Heart left ventricle (tissue), 16 donors: ENCODE measurements around the gene PNPLA1. TPM values are rescaled to one million over a fixed set of nuclear protein-coding genes. Genes with fewer than 3 reads are reported as not detected.

Experiments used
- ATAC-seq, 4 donors: fragments of 200-7000 bp; cut with Tn5 transposase; one replicate each; pipeline ENCODE4 v1.9.1; 2020 to 2022; ENCODE audit warnings: moderate library complexity in 4 of 4, mild to moderate bottlenecking in 3 of 4, moderate number of reproducible peaks in 1 of 4
- DNase-seq, 5 donors: peaks; one replicate each; pipeline ENCODE4 v3.0.0-alpha.2; 2020
- H3K27ac ChIP-seq, 12 donors: fragments of 200-600 bp; sonication (generic) in 4 of 12; one replicate each; pipeline versions ENCODE4 v1.5.0 to v1.8.0; 2016 to 2022; ENCODE audit warnings: mild to moderate bottlenecking in 2 of 12
- H3K27me3 ChIP-seq, 9 donors: fragments of 200-600 bp; sonication (generic) in 2 of 9; one replicate each; pipeline versions ENCODE4 v1.5.1 to v1.8.0; 2016 to 2022; ENCODE audit warnings: mild to moderate bottlenecking in 3 of 9
- H3K36me3 ChIP-seq, 9 donors: fragments of 200-600 bp; sonication (generic) in 2 of 9; one replicate each; pipeline versions ENCODE4 v1.5.0 to v1.8.0; 2018 to 2022; ENCODE audit warnings: mild to moderate bottlenecking in 2 of 9
- H3K4me1 ChIP-seq, 12 donors: fragments of 200-600 bp; sonication (generic) in 4 of 12; one replicate each; pipeline versions ENCODE4 v1.5.0 to v1.8.0; 2016 to 2022; ENCODE audit warnings: mild to moderate bottlenecking in 3 of 12
- H3K4me3 ChIP-seq, 12 donors: fragments of 200-600 bp; sonication (generic) in 4 of 12; one replicate each; pipeline versions ENCODE4 v1.5.0 to v1.8.0; 2017 to 2022; ENCODE audit warnings: mild to moderate bottlenecking in 9 of 12, moderate library complexity in 4 of 12
- H3K9me3 ChIP-seq, 12 donors: fragments of 200-600 bp; sonication (generic) in 4 of 12; one replicate each; pipeline versions ENCODE4 v1.5.0 to v1.8.0; 2016 to 2022; ENCODE audit warnings: mild to moderate bottlenecking in 1 of 12
- POLR2A ChIP-seq, 2 donors: fragments of 450-650 bp; IDR thresholded peaks; one replicate each; pipeline ENCODE4 v1.6.1; 2017; ENCODE audit warnings: antibody characterized with exemption in 2 of 2, mild to moderate bottlenecking in 2 of 2, moderate library complexity in 2 of 2
- WGBS, 4 donors: extraction: QIAGEN DNeasy Blood & Tissue Kit in 2 of 4; methylation state at CpG; one replicate each; pipeline versions ENCODE4 v1.1.5 to v1.1.7; 2013 to 2018; 5-methylcytosine and 5-hydroxymethylcytosine counted together
- intact Hi-C, 10 donors: fragments of 100-400 bp; cut with DNase I; formaldehyde crosslinking; loops; one replicate each; pipeline versions ENCODE4 v1.11.1 to v1.14.2; 2022
- polyA plus RNA-seq, 2 donors: library from polyadenylated mRNA; stranded (reverse); fragments of 200-250 nt; gene quantifications; one replicate each; pipeline ENCODE4 v1.2.3, GENCODE V29; 2013
- total RNA-seq, 9 donors: library from RNA; depleted of rRNA in 2 of 9; stranded (reverse); fragments of >200 nt in 2 of 9; fragmentation: NEBNext Ultra II Directional in 3 of 9; extraction: Animal tissue kit (Norgen Biotek cat#: 25700) in 3 of 9; gene quantifications; one replicate each; pipeline versions ENCODE4 v1.1.0 to v1.2.4, GENCODE V29; 2016 to 2023
- TF ChIP-seq, protein P1 (sequence below), 12 donors: fragments of 200-600 bp; sonication (generic) in 4 of 12; IDR thresholded peaks; one replicate each; pipeline versions ENCODE4 v1.5.0 to v1.8.0; 2018 to 2022; ENCODE audit warnings: antibody characterized with exemption in 12 of 12, mild to moderate bottlenecking in 5 of 12
- donor health status: ischemic (EF 13 %, LVEDD 7.1; RV severe dilation, severe dysfunction).
- donor health status: healthy with polysubstance abuse.
- donor health status: DM: no; HTN: yes; CAD: no.
- donor health status: DM: no; HTN: no; CAD: no.
- donor health status: ischemic (EF 25% LVEDD 6.9; RV normal size, moderate dysfunction).
- donor health status: ischemic (EF 25% LVEDD 5.7; RV mildly dilated, moderate dysfunction).
- donor health status: healthy.
- donor health status: DM: yes; HTN: yes; CAD: no.
- donor health status: ischemic (EF 35%, LVEDD 5.7; RV mildly dilated, moderate dysfunction).
- donor health status: nonischemic (EF 11% LVEDD 7.7; RV severe dilation, severe dysfunction).
- donor health status: DM: yes; HTN: yes; CAD: no.
- donor health status: PGD.
- donor health status: ischemic (EF 29% LVEDD 5.4; RV normal size, mild dysfunction).
- donor health status: nonischemic (EF 23%, LVEDD 6.1; RV moderate dilation, normal function).

PNPLA1 gene
- total and polyA plus RNA-seq, 11 donors = 0.06 to 0.41 TPM; not detected in 9

DNA sequence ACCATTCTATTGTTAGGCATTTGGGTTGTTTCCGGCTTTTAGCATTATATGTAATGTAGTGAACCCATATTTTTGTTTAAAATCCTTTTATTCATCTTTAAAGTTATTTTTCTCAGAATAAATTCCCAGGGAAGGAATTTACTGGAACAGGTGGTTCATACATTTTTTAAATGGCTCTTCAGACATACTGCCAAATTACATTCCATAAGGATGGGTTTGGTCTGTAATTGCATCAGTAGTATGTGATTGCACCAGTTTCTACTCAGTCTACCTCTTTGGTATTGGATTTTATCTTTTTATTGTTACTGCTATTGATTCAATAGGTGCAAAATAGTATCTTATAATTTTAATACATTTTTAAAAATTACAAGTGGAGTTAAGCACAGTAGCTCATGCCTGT lies 46.2 kb upstream of the PNPLA1 start:
- 95 to 100% (median 96%) methylated on average over 1 of the region's 1 CpG for WGBS, 4 donors
- H3K27ac ChIP-seq = no peak overlapping the region
- DNase-seq (no peak), ATAC-seq (no peak)
- no peaks in the 10 kb centered on the region for H3K9me3 ChIP-seq
- no peak overlapping the region for H3K4me3 ChIP-seq
- intact Hi-C loops = no loop called here
- peaks cover 0 to 99% (median 91%) of the 10 kb centered on the region in 9 donors for H3K36me3 ChIP-seq
- H3K4me1 ChIP-seq = peaks cover 0 to 8% (median 0%) of the 10 kb centered on the region in 12 donors
- H3K27me3 ChIP-seq = no peaks in the 10 kb centered on the region
- no peak for TF ChIP-seq POLR2A (IDR thresholded peaks at IDR 0.05)
- TF ChIP-seq, protein P1, sequence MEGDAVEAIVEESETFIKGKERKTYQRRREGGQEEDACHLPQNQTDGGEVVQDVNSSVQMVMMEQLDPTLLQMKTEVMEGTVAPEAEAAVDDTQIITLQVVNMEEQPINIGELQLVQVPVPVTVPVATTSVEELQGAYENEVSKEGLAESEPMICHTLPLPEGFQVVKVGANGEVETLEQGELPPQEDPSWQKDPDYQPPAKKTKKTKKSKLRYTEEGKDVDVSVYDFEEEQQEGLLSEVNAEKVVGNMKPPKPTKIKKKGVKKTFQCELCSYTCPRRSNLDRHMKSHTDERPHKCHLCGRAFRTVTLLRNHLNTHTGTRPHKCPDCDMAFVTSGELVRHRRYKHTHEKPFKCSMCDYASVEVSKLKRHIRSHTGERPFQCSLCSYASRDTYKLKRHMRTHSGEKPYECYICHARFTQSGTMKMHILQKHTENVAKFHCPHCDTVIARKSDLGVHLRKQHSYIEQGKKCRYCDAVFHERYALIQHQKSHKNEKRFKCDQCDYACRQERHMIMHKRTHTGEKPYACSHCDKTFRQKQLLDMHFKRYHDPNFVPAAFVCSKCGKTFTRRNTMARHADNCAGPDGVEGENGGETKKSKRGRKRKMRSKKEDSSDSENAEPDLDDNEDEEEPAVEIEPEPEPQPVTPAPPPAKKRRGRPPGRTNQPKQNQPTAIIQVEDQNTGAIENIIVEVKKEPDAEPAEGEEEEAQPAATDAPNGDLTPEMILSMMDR (IDR thresholded peaks at IDR 0.05) = no peak

DNA sequence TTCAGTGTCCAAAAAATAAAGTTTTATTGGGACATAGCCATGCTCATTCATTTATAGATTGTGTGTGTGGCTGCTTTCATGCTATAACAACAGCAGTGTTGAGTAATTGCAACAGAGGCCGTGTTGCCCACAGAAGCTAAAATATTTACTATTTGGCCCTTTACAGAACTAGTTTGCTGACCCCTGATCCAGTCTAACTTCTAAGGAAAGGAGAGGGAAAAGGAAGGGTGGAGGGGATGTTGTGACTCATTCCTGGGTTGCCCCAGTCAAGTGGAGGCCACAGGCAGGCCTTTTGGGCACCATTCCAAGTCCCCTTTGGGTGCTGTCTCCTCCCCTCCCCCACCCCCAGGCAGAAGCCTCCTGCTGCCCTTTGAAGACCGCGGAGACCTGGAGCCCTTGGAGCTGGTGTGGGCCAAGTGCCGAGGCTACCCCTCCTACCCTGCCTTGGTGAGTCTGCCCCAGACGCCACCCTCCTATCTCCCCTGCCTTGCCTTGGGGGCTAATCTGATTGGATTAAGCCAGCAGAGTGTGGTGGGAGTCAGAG lies 44.9 kb upstream of the PNPLA1 start:
- no peak for DNase-seq
- no peak overlapping the region for H3K27ac ChIP-seq
- intact Hi-C loops = no loop called here
- peak in 2 of 4 donors; percentile 18 to 26 for ATAC-seq
- TF ChIP-seq, protein P1 (IDR thresholded peaks at IDR 0.05) = no peak
- no peak for TF ChIP-seq POLR2A (IDR thresholded peaks at IDR 0.05)
- no peaks in the 10 kb centered on the region for H3K27me3 ChIP-seq
- peaks cover 0 to 8% (median 0%) of the 10 kb centered on the region in 12 donors for H3K4me1 ChIP-seq
- no peaks in the 10 kb centered on the region for H3K9me3 ChIP-seq
- H3K36me3 ChIP-seq = peaks cover 0 to 99% (median 91%) of the 10 kb centered on the region in 9 donors
- no peak overlapping the region for H3K4me3 ChIP-seq
- WGBS, 4 donors = 75 to 90% (median 80%) methylated on average over 5 of the region's 5 CpGs

DNA sequence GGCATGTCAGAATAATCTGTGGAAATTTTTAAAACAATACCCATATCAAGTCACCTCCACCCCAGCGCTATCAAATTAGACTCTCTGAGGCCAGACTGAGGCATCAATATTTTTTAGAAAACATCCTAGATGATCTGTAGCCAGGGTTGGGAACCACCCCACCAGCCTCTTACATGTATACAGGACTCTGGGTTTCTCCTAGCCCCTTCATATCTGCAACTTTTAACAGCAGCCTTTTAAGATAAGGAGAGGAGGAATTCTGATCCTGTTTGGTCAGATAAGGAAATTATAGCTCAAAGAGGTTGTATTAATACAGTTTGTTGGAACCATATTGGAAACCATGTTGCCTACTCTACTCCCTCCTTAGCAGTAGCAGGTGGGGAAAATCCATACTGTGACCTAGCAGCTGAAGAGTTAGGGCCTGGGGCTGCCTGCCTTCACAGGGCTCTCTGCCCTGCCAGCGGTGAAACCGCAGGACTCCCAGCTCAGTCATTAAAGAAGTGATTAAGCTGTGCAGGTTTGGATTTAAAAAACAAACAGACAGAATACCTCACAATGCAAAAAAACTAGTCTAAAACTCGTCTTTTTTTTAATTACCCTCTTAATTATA lies 43.3 kb upstream of the PNPLA1 start:
- ATAC-seq (no peak), DNase-seq (no peak)
- intact Hi-C loops = no loop called here
- Histone ChIP-seq H3K27ac (no peak overlapping the region), H3K4me1 (peaks cover 0 to 8% (median 0%) of the 10 kb centered on the region in 12 donors), H3K4me3 (no peak overlapping the region), H3K9me3 (no peaks in the 10 kb centered on the region), H3K27me3 (no peaks in the 10 kb centered on the region), H3K36me3 (peaks cover 0 to 100% (median 96%) of the 10 kb centered on the region in 9 donors)
- WGBS, 4 donors = 92 to 95% (median 95%) methylated on average over 4 of the region's 4 CpGs
- TF ChIP-seq, protein P1 (IDR thresholded peaks at IDR 0.05) = no peak
- no peak for TF ChIP-seq POLR2A (IDR thresholded peaks at IDR 0.05)

DNA sequence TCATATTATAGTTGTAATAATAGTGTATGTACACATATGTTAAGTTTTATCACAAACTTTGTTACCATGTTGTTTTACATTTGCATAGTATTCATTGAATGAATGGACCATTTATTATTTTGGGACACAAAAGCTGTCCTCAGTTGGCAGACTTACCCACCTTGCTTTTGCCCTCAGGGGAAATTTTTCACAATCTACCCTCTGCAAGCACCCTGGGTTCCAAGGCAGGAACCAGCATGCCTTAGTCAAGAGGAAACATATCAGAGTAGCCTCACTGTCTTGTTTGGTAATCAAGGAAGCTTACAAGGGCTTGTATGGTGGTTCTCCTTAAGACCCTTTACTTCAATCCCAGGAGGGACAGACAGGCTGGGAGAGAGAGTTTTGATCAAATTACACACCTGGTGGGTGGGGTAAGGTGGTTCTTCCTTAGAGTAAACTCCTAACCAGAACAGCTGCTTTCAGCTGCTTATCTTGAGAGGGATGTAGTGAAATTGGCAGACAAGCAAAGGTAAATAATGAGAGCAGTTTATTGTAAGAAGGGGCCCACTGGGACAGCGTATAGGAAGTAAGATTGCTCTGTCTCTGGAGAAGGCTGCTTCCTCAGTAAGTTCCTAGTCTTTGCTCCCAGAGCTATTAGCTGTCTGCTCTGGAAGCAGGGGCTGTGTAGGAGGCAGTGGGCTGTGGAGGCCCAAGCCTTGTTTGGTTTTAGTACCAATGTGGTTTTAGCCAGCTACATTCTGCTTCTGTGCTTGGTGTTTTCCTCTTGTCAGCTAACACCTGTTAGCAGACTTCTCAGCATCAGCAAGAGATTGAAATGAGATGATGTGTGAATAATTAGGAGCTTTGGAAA lies 42.3 kb upstream of the PNPLA1 start:
- Histone ChIP-seq H3K36me3 (peaks cover 0 to 100% (median 94%) of the 10 kb centered on the region in 9 donors), H3K27me3 (no peaks in the 10 kb centered on the region), H3K9me3 (no peaks in the 10 kb centered on the region), H3K4me1 (peaks cover 0 to 8% (median 0%) of the 10 kb centered on the region in 12 donors), H3K27ac (no peak overlapping the region), H3K4me3 (no peak overlapping the region)
- no peak for DNase-seq
- TF ChIP-seq POLR2A (IDR thresholded peaks at IDR 0.05) = no peak
- TF ChIP-seq, protein P1 (IDR thresholded peaks at IDR 0.05) = no peak
- intact Hi-C loops = no loop called here
- no peak for ATAC-seq
- WGBS, 4 donors = 80 to 87% (median 84%) methylated on average over 1 of the region's 1 CpG
